Bronchial epithelial cell (primary cell): ENCODE data around the gene GRIK1. TPM values are rescaled to one million over a fixed set of nuclear protein-coding genes. Genes with fewer than 3 reads are reported as not detected.

Source experiments
- DNase-seq: peaks from one replicate; pipeline ENCODE4 v3.0.0-alpha.2; 2010; ENCODE audit warnings: low read depth
- FAIRE-seq: peaks from 2 replicates; lab custom pipeline; 2011; peaks lifted over from hg19 to GRCh38; lab: Jason Lieb, UNC
- H3K27me3 ChIP-seq: 2 replicates; pipeline ENCODE4 v1.5.1; 2011; ENCODE audit warnings: low read length; ENCODE audit not compliant: control insufficient read depth, insufficient read depth
- H3K36me3 ChIP-seq: 2 replicates; pipeline ENCODE4 v1.5.1; 2011; ENCODE audit warnings: low read length; ENCODE audit not compliant: control insufficient read depth, insufficient read depth
- H3K4me3 ChIP-seq: 2 replicates; pipeline ENCODE4 v1.5.1; 2011; ENCODE audit warnings: mild to moderate bottlenecking, low read depth, low read length, control low read depth
- total RNA-seq: library from RNA; depleted of rRNA; stranded (reverse); fragments of >200 nt; gene quantifications from 2 replicates; pipeline ENCODE4 v1.2.1, GENCODE V29; 2014
- TF ChIP-seq, protein P1 (sequence below): IDR thresholded peaks from 2 replicates; pipeline ENCODE4 v1.5.1; 2011; ENCODE audit warnings: mild to moderate bottlenecking, moderate library complexity, low read length, control low read depth, inconsistent platforms; ENCODE audit not compliant: insufficient read depth, severe bottlenecking

The GRIK1 gene
- total RNA-seq, 1 donor from 2014 or later: not detected

DNA sequence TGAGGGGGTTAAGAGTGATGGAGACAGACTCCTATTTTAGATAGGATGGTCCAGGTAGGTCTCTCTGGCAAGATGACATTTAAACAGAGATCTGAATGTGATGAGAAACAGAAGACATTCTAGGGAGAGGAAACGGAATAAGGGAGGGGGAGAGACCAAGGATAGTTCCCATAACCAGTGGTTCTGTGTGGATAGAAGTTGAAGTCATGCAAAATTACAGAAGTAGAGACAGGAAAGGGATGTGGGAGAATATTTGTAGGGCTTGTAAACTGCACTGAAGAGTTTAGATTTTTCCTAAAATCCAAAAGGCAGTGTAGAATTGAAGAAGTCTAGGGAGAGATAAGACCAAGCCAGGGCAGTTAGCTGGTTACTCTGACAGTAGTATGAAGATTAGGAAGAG is 200.6 kb downstream of the GRIK1 start:
- TF ChIP-seq, protein P1, sequence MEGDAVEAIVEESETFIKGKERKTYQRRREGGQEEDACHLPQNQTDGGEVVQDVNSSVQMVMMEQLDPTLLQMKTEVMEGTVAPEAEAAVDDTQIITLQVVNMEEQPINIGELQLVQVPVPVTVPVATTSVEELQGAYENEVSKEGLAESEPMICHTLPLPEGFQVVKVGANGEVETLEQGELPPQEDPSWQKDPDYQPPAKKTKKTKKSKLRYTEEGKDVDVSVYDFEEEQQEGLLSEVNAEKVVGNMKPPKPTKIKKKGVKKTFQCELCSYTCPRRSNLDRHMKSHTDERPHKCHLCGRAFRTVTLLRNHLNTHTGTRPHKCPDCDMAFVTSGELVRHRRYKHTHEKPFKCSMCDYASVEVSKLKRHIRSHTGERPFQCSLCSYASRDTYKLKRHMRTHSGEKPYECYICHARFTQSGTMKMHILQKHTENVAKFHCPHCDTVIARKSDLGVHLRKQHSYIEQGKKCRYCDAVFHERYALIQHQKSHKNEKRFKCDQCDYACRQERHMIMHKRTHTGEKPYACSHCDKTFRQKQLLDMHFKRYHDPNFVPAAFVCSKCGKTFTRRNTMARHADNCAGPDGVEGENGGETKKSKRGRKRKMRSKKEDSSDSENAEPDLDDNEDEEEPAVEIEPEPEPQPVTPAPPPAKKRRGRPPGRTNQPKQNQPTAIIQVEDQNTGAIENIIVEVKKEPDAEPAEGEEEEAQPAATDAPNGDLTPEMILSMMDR: no peak
- Histone ChIP-seq H3K27me3 (no peaks in the 10 kb centered on the region), H3K4me3 (no peak overlapping the region), H3K36me3 (no peaks in the 10 kb centered on the region)
- FAIRE-seq: no peak
- DNase-seq: no peak

- no peak for FAIRE-seq
- no peaks in the 10 kb centered on the region for H3K27me3 ChIP-seq
- TF ChIP-seq, protein P1: no peak
These were observed 201.1 kb downstream of the GRIK1 start for GRCh38 chr21:29738730-29739129.

DNA sequence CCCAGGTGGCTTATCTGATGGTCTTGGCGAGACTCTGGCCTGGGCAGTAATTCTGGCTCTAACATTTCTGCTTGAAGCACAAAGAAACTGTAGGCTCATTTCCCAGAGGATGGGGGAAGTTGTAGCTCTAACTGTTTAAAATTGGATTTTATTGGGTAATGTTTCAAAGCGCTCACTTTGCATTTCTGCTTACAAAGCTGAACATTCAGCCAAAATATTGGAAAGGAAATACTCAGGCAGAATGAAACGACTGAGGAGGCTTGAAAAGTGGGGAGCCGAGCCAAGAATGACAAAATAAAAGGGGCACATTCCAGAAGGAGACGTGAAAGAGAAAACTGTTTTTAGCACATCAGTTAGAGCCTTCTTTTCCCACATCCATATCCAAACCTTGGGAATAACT is 202.6 kb downstream of the GRIK1 start:
- TF ChIP-seq, protein P1: no peak
- no peak overlapping the region for H3K4me3 ChIP-seq
- DNase-seq (no peak), FAIRE-seq (no peak)
- no peaks in the 10 kb centered on the region for H3K27me3 ChIP-seq
- no peaks in the 10 kb centered on the region for H3K36me3 ChIP-seq

More at GRCh38 chr21:29738730-29739129, 201.1 kb downstream of the GRIK1 start:
- DNase-seq: no peak
- H3K4me3 ChIP-seq: no peak overlapping the region
- no peaks in the 10 kb centered on the region for H3K36me3 ChIP-seq

GRCh38 chr21:29730281-29730680 is 209.5 kb downstream of the GRIK1 start:
- no peak for DNase-seq
- Histone ChIP-seq H3K27me3 (no peaks in the 10 kb centered on the region), H3K36me3 (no peaks in the 10 kb centered on the region), H3K4me3 (no peak overlapping the region)
- FAIRE-seq: no peak
- TF ChIP-seq, protein P1: no peak

DNA sequence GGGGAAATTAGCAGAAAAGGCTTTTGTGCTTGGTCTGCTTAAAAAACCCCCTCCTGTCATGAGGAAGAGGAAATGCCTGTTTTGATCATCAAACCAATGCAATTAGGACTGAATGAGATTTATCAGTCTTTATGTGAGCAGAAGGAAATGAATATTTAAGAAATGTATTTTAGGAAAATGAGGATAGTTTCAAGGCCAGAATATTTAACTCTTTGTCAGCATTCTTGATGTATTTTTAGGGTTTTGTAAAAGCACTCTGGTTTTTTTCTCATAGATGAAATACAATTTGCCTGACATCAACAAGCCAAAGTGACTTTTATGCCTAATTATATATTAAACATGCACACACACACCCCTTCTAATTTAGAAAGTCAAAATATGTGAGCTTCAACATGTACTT is 213.8 kb downstream of the GRIK1 start:
- Histone ChIP-seq H3K4me3 (no peak overlapping the region), H3K27me3 (no peaks in the 10 kb centered on the region), H3K36me3 (no peaks in the 10 kb centered on the region)
- no peak for FAIRE-seq
- no peak for DNase-seq
- TF ChIP-seq, protein P1: no peak

- Histone ChIP-seq H3K27me3 (no peaks in the 10 kb centered on the region), H3K4me3 (no peak overlapping the region), H3K36me3 (no peaks in the 10 kb centered on the region)
- no peak for FAIRE-seq
- TF ChIP-seq, protein P1: no peak
- no peak for DNase-seq
These were observed 214.6 kb downstream of the GRIK1 start for GRCh38 chr21:29725025-29725736.
